SK-N-SH (cell line): ENCODE data around the gene TMEM51. TPM values are rescaled to one million over a fixed set of nuclear protein-coding genes. Genes with fewer than 3 reads are reported as not detected.

ENCODE experiments used
- CTCF ChIA-PET: fragments of 300-600, 350-600 bp; formaldehyde crosslinking; extraction: SDS; loops from one replicate; lab custom pipeline; 2021; lab: Yijun Ruan, JAX
- POLR2A ChIA-PET: fragments of 350-600 bp; sonication (Branson Sonifier 250); formaldehyde crosslinking; extraction: SDS; loops from one replicate; lab custom pipeline; 2020; ENCODE audit warnings: antibody characterized with exemption, inconsistent platforms; lab: Yijun Ruan, JAX
- DNase-seq: peaks from one replicate; pipeline ENCODE4 v3.0.0; 2012
- H2AFZ ChIP-seq: fragments of 200-600 bp; sonication (generic); 2 replicates; pipeline ENCODE4 v1.8.1; 2016; ENCODE audit warnings: antibody characterized with exemption, mild to moderate bottlenecking, low read depth
- H3F3A ChIP-seq: fragments of 200-600 bp; sonication (generic); replicated peaks from 2 replicates; pipeline ENCODE3; 2016; ENCODE audit warnings: antibody characterized with exemption, mild to moderate bottlenecking; ENCODE audit not compliant: insufficient read depth
- H3K27ac ChIP-seq, 2 experiments: fragments of 200-500 bp in 1 of 2; fragments of 200-600 bp in 1 of 2; sonication (Bioruptor generic) in 1 of 2; sonication (generic), shearing (Covaris generic) in 1 of 2; 2 replicates each; pipeline versions ENCODE4 v1.5.1 to v1.6.1; 2014 to 2016; ENCODE audit warnings: low read depth in 2 of 2, inconsistent platforms in 1 of 2, low read length in 1 of 2, mild to moderate bottlenecking in 1 of 2, mixed read lengths in 1 of 2
- H3K27me3 ChIP-seq: fragments of 200-600 bp; sonication (generic), shearing (Covaris generic); 2 replicates; pipeline ENCODE4 v1.6.1; 2016; ENCODE audit warnings: mixed run types; ENCODE audit not compliant: insufficient read depth
- H3K36me3 ChIP-seq, 2 experiments: fragments of 200-500 bp in 1 of 2; fragments of 200-600 bp in 1 of 2; sonication (Bioruptor generic) in 1 of 2; sonication (generic) in 1 of 2; replicated peaks in 1 of 2; 2 replicates each; pipeline versions ENCODE3 to v1.5.1; 2014 to 2016; ENCODE audit warnings: low read length in 1 of 2, mild to moderate bottlenecking in 1 of 2; ENCODE audit not compliant: insufficient read depth in 2 of 2, control insufficient read depth in 1 of 2
- H3K4me1 ChIP-seq, 2 experiments: fragments of 200-500 bp in 1 of 2; fragments of 200-600 bp in 1 of 2; sonication (Bioruptor generic) in 1 of 2; sonication (generic), shearing (Covaris generic) in 1 of 2; 2 replicates each; pipeline versions ENCODE4 v1.5.1 to v1.6.1; 2014 to 2016; ENCODE audit warnings: low read depth in 1 of 2, low read length in 1 of 2, mixed run types in 1 of 2; ENCODE audit not compliant: insufficient read depth in 2 of 2, control insufficient read depth in 1 of 2
- H3K4me2 ChIP-seq: fragments of 200-600 bp; sonication (generic), shearing (Covaris generic); 2 replicates; pipeline ENCODE4 v1.6.1; 2017; ENCODE audit warnings: mixed run types
- H3K4me3 ChIP-seq, 2 experiments: fragments of 200-500 bp in 1 of 2; fragments of 200-600 bp in 1 of 2; sonication (Bioruptor generic) in 1 of 2; sonication (generic), shearing (Covaris generic) in 1 of 2; 2 replicates each; pipeline versions ENCODE4 v1.5.1 to v1.8.1; 2014 to 2016; ENCODE audit warnings: low read depth in 2 of 2, inconsistent platforms in 1 of 2, low read length in 1 of 2, mild to moderate bottlenecking in 1 of 2, mixed read lengths in 1 of 2, moderate library complexity in 1 of 2
- H3K79me2 ChIP-seq: fragments of 200-600 bp; sonication (generic); 2 replicates; pipeline ENCODE4 v1.8.1; 2017; ENCODE audit warnings: mild to moderate bottlenecking; ENCODE audit not compliant: insufficient read depth
- H3K9ac ChIP-seq: fragments of 200-600 bp; sonication (generic); 2 replicates; pipeline ENCODE4 v1.6.1; 2017; ENCODE audit warnings: mixed run types
- H3K9me2 ChIP-seq: fragments of 200-600 bp; sonication (generic); 2 replicates; pipeline ENCODE4 v1.6.1; 2017; ENCODE audit warnings: mixed run types
- H3K9me3 ChIP-seq: fragments of 200-600 bp; sonication (generic); 2 replicates; pipeline ENCODE4 v1.6.1; 2017; ENCODE audit warnings: mixed run types, mild to moderate bottlenecking, moderate library complexity
- H4K20me1 ChIP-seq: fragments of 200-600 bp; sonication (generic); 2 replicates; pipeline ENCODE4 v1.6.1; 2017; ENCODE audit warnings: mild to moderate bottlenecking, mixed run types; ENCODE audit not compliant: insufficient read depth
- ELF1 ChIP-seq: IDR thresholded peaks from 2 replicates; pipeline ENCODE4 v1.4.0; 2012
- EP300 ChIP-seq, 2 experiments: IDR thresholded peaks; 2 replicates each; pipeline versions ENCODE4 v1.4.0 to v1.6.1; 2012; ENCODE audit warnings: borderline replicate concordance in 1 of 2, low read depth in 1 of 2, low read length in 1 of 2
- EZH2phosphoT487 ChIP-seq: fragments of 200-600 bp; sonication (generic); IDR thresholded peaks from 2 replicates; pipeline ENCODE4 v1.6.1; 2017; ENCODE audit warnings: low read depth, mixed run types, mild to moderate bottlenecking, antibody characterized with exemption, moderate library complexity, borderline replicate concordance
- FOSL2 ChIP-seq: IDR thresholded peaks from 2 replicates; pipeline ENCODE4 v1.4.0; 2012; ENCODE audit warnings: low read depth, mild to moderate bottlenecking, moderate library complexity, borderline replicate concordance
- GABPA ChIP-seq: IDR thresholded peaks from 2 replicates; pipeline ENCODE4 v1.4.0; 2012; ENCODE audit warnings: low read depth, mild to moderate bottlenecking
- GATA2 ChIP-seq: sonication (generic); formaldehyde crosslinking; IDR thresholded peaks from 2 replicates; pipeline ENCODE4 v1.5.0; 2020; ENCODE audit warnings: mild to moderate bottlenecking, missing genetic modification reagents
- MXI1 ChIP-seq: IDR thresholded peaks from 2 replicates; pipeline ENCODE4 v1.6.1; 2012; ENCODE audit warnings: mild to moderate bottlenecking, low read depth, low read length, improper control_type of control experiment
- POLR2AphosphoS5 ChIP-seq: IDR thresholded peaks from 2 replicates; pipeline ENCODE4 v1.6.1; 2012; ENCODE audit warnings: low read depth, low read length
- RAD21 ChIP-seq: IDR thresholded peaks from 2 replicates; pipeline ENCODE4 v1.6.1; 2012; ENCODE audit warnings: mild to moderate bottlenecking, low read length
- RFX5 ChIP-seq: IDR thresholded peaks from 2 replicates; pipeline ENCODE4 v1.6.1; 2012; ENCODE audit warnings: mild to moderate bottlenecking, improper control_type of control experiment, low read length
- RXRA ChIP-seq: IDR thresholded peaks from 2 replicates; pipeline ENCODE4 v1.4.0; 2012; ENCODE audit warnings: low read depth, mild to moderate bottlenecking, borderline replicate concordance
- SMC3 ChIP-seq: IDR thresholded peaks from 2 replicates; pipeline ENCODE4 v1.6.1; 2012; ENCODE audit warnings: low read depth, low read length, improper control_type of control experiment
- TAF1 ChIP-seq: IDR thresholded peaks from 2 replicates; pipeline ENCODE4 v1.6.1; 2012; ENCODE audit warnings: low read depth, mild to moderate bottlenecking, low read length, moderate library complexity, borderline replicate concordance
- TCF12 ChIP-seq: IDR thresholded peaks from 2 replicates; pipeline ENCODE4 v1.4.0; 2012
- TEAD4 ChIP-seq: IDR thresholded peaks from 2 replicates; pipeline ENCODE4 v1.4.0; 2012; ENCODE audit warnings: mild to moderate bottlenecking, borderline replicate concordance; ENCODE audit not compliant: insufficient read depth
- WGBS: methylation state at CpG from one replicate; pipeline ENCODE4 v1.1.6; 2017; ENCODE audit warnings: low lambda C conversion rate; 5-methylcytosine and 5-hydroxymethylcytosine counted together
- polyA plus RNA-seq, 3 experiments: library from polyadenylated mRNA; depleted of rRNA; stranded (reverse); fragments of >200 nt; gene quantifications; 2 replicates each; pipeline ENCODE4 v1.2.3, GENCODE V29; 2012
- TF ChIP-seq, protein P1 (sequence below): IDR thresholded peaks from 2 replicates; pipeline ENCODE4 v1.4.0; 2012; ENCODE audit warnings: low read depth
- TF ChIP-seq, protein P2 (sequence below): IDR thresholded peaks from 2 replicates; pipeline ENCODE4; 2012
- TF ChIP-seq, protein P3 (sequence below): IDR thresholded peaks from 2 replicates; pipeline ENCODE4 v1.4.0; 2012; ENCODE audit warnings: low read depth, borderline replicate concordance
- TF ChIP-seq, protein P4 (sequence below): IDR thresholded peaks from 2 replicates; pipeline ENCODE4 v1.4.0; 2012; ENCODE audit warnings: low read depth, borderline replicate concordance

TMEM51 gene
- polyA plus RNA-seq, 1 of the 3 experiments (the other 2 are of a cell fraction) = 25.6 TPM

DNA sequence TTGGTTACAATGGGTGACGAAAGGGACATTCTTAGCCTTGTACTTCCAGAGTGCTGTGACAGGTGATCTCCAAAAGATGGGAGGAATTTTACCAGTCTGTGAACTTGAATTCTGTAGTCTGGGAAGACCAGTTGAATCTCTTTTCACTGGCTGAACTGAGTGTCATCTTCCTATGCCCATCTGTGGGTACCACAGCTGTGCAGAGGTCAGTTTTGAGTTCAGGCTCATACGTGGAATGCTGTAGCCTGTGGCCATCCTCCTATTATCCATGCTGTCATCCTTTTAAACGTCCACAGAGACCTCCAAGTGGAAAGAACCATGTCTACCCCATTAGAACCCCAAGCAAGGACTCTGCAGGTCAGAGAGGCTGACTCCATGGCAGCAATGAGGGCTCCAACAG, 32.1 kb downstream of the TMEM51 start:
- no peaks in the 10 kb centered on the region for H3K27me3 ChIP-seq
- ChIA-PET POLR2A (no interaction called here), CTCF (interaction anchor here (17.5 kb wide), 1 partner anchor 32 kb away, joined by 132 read pairs; the partner anchor contains the start of gene TMEM51)
- DNase-seq = no peak
- no peaks in the 10 kb centered on the region for H3K9me2 ChIP-seq
- no peak overlapping the region for H3K9ac ChIP-seq
- H3K4me3 ChIP-seq = no peak overlapping the region
- WGBS = 66% methylated on average over 3 of the region's 3 CpGs
- H3K9me3 ChIP-seq = no peaks in the 10 kb centered on the region
- no peaks in the 10 kb centered on the region for H3K36me3 ChIP-seq
- no peak overlapping the region for H2AFZ ChIP-seq
- H3F3A ChIP-seq = peaks cover under 1% of the 10 kb centered on the region
- TF ChIP-seq, protein P1, sequence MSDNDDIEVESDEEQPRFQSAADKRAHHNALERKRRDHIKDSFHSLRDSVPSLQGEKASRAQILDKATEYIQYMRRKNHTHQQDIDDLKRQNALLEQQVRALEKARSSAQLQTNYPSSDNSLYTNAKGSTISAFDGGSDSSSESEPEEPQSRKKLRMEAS = no peak
- TF ChIP-seq POLR2AphosphoS5 (no peak), RFX5 (no peak), EP300 (IDR thresholded peaks at IDR 0.05; ENCODE audit: borderline replicate concordance in 1 of 2, low read depth in 1 of 2, low read length in 1 of 2) (no peak), SMC3 (no peak), FOSL2 (no peak), RAD21 (no peak), GABPA (no peak), MXI1 (no peak), TEAD4 (no peak)
- TF ChIP-seq, protein P2, sequence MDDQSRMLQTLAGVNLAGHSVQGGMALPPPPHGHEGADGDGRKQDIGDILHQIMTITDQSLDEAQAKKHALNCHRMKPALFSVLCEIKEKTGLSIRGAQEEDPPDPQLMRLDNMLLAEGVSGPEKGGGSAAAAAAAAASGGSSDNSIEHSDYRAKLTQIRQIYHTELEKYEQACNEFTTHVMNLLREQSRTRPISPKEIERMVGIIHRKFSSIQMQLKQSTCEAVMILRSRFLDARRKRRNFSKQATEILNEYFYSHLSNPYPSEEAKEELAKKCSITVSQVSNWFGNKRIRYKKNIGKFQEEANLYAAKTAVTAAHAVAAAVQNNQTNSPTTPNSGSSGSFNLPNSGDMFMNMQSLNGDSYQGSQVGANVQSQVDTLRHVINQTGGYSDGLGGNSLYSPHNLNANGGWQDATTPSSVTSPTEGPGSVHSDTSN = no peak
- TF ChIP-seq, protein P3, sequence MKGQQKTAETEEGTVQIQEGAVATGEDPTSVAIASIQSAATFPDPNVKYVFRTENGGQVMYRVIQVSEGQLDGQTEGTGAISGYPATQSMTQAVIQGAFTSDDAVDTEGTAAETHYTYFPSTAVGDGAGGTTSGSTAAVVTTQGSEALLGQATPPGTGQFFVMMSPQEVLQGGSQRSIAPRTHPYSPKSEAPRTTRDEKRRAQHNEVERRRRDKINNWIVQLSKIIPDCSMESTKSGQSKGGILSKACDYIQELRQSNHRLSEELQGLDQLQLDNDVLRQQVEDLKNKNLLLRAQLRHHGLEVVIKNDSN = no peak
- TF ChIP-seq, all 33 proteins: peak for 0
- Histone ChIP-seq H3K4me2 (no peak overlapping the region), H3K27ac (peak overlapping the region in 1 of 2 experiments; percentile 89; a peak in 2 of 4 replicates), H3K4me1 (peaks cover 18 to 59% of the 10 kb centered on the region in 2 experiments; a peak in 3 of 4 replicates), H4K20me1 (no peaks in the 10 kb centered on the region), H3K79me2 (no peaks in the 10 kb centered on the region; the same call in none of the 2 replicates)

DNA sequence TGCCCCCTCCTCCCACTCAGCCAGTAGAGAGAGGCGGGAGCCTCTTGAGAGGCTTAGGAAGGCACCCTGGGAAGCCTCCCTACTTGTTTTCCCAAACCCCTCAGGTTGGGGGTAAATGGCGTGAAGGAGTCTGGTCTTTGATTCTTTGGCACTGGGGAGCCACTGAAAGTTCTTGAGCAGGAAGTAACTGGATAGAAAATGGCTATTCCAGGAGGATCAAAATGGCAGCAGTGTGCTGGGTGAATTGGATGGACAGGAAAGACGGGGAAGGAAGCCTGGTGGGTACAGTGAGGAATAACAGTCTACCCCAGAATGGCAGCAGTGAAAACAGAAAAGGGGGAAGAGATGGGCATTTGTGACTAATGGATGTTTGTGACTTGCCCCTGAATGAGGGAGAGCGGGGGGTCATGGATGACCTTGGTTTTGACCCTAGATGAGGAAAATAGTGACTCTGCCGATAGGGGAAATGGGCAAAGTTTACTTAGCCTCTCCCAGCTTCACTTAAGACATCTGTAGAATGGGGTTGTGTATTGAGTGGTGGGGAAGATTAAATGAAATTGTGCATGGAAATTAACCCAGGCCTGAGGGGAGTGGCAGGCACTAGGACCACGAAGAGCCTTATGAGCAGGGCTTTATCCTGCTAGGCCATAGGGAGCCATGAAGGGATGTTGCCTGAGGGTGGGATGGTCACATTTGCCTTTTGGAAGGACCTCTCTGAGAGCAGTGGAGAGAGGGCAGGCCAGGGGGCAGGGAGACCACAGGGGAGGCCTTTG, 32.7 kb downstream of the TMEM51 start:
- Histone ChIP-seq H3K79me2 (no peaks in the 10 kb centered on the region; the same call in 1 of the 2 replicates), H4K20me1 (no peaks in the 10 kb centered on the region), H3K9me3 (no peaks in the 10 kb centered on the region), H3K4me2 (no peak overlapping the region), H3K27me3 (no peaks in the 10 kb centered on the region), H3K9ac (no peak overlapping the region), H3K4me3 (no peak overlapping the region), H3K9me2 (no peaks in the 10 kb centered on the region), H3K27ac (peak overlapping the region in 1 of 2 experiments; percentile 89; a peak in 2 of 4 replicates), H3K4me1 (peaks cover 18 to 56% of the 10 kb centered on the region in 2 experiments; a peak in 3 of 4 replicates), H3K36me3 (no peaks in the 10 kb centered on the region), H2AFZ (no peak overlapping the region), H3F3A (no peaks in the 10 kb centered on the region)
- DNase-seq = no peak
- ChIA-PET POLR2A (no interaction called here), CTCF (interaction anchor here (1.0 to 17.5 kb wide), 2 partner anchors 14 to 32 kb away, joined by 3 to 132 read pairs; partner anchors contain the start of gene TMEM51)
- WGBS = 78% methylated on average over 6 of the region's 6 CpGs
- TF ChIP-seq TEAD4 (no peak), TAF1 (no peak), RXRA (no peak), SMC3 (no peak), TCF12 (no peak), GATA2 (no peak), FOSL2 (no peak), EZH2phosphoT487 (no peak), MXI1 (no peak), ELF1 (no peak), EP300 (IDR thresholded peaks at IDR 0.05; ENCODE audit: borderline replicate concordance in 1 of 2, low read depth in 1 of 2, low read length in 1 of 2) (no peak)
- TF ChIP-seq, protein P4, sequence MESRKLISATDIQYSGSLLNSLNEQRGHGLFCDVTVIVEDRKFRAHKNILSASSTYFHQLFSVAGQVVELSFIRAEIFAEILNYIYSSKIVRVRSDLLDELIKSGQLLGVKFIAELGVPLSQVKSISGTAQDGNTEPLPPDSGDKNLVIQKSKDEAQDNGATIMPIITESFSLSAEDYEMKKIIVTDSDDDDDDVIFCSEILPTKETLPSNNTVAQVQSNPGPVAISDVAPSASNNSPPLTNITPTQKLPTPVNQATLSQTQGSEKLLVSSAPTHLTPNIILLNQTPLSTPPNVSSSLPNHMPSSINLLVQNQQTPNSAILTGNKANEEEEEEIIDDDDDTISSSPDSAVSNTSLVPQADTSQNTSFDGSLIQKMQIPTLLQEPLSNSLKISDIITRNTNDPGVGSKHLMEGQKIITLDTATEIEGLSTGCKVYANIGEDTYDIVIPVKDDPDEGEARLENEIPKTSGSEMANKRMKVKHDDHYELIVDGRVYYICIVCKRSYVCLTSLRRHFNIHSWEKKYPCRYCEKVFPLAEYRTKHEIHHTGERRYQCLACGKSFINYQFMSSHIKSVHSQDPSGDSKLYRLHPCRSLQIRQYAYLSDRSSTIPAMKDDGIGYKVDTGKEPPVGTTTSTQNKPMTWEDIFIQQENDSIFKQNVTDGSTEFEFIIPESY = no peak
